ENCODE results near the gene ZNF689.

- no peak for TF ChIP-seq CTCF (IDR thresholded peaks at IDR 0.05; ENCODE audit: low read length)
- no peak for TF ChIP-seq EZH2 (IDR thresholded peaks at IDR 0.05; ENCODE audit: borderline replicate concordance, low read length)
Observed at GRCh38 chr16:30645727-30646126, 35.5 kb upstream of the ZNF689 start.
